ENCODE measurements around the gene NPVF.

DNA sequence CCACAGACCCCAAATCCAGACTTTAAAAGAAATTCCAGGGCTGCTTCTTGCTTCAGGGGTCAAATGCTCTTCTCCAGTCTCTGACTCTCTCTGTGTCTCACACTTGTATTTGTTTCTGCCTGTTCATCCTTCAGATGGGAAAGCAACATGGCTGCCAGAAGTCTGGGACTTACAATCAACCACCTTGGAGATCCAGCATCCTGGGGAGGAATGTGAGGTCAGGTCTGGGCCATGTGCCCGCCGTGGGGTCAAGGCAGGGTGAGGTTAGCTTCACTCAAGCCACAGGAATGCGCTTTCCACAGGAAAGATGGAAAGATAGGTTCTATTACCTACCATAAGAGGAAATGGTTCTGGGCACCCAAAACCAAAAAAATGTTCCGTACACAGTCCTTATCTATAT, 34.3 kb upstream of the NPVF start:
- TF ChIP-seq, protein P1, sequence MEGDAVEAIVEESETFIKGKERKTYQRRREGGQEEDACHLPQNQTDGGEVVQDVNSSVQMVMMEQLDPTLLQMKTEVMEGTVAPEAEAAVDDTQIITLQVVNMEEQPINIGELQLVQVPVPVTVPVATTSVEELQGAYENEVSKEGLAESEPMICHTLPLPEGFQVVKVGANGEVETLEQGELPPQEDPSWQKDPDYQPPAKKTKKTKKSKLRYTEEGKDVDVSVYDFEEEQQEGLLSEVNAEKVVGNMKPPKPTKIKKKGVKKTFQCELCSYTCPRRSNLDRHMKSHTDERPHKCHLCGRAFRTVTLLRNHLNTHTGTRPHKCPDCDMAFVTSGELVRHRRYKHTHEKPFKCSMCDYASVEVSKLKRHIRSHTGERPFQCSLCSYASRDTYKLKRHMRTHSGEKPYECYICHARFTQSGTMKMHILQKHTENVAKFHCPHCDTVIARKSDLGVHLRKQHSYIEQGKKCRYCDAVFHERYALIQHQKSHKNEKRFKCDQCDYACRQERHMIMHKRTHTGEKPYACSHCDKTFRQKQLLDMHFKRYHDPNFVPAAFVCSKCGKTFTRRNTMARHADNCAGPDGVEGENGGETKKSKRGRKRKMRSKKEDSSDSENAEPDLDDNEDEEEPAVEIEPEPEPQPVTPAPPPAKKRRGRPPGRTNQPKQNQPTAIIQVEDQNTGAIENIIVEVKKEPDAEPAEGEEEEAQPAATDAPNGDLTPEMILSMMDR (IDR thresholded peaks at IDR 0.05; ENCODE audit: insufficient read depth, low read length, poor library complexity, severe bottlenecking): no peak
- TF ChIP-seq EZH2phosphoT487 (conservative IDR thresholded peaks at IDR 0.05; ENCODE audit: low read length): no peak

Measured in SU-DHL-6 (cell line).